Ureter (tissue), 1 donor: Measurements from ENCODE around the gene ACBD5. TPM values are rescaled to one million over a fixed set of nuclear protein-coding genes. Genes with fewer than 3 reads are reported as not detected.
"Not testable (repeated sequence)": the region's sequence is repeated elsewhere in the genome, so short reads cannot be mapped to it uniquely, and the experiment has no call there.

ENCODE experiments used
- DNase-seq: peaks from one replicate; pipeline ENCODE4 v3.0.0-alpha.2; 2020; ENCODE audit warnings: low spot score
- total RNA-seq: library from RNA; stranded (reverse); gene quantifications from one replicate; pipeline ENCODE4 v1.2.4, GENCODE V29; 2023
- donor health status: DM: yes; HTN: yes; CAD: no.

The ACBD5 gene, protein sequence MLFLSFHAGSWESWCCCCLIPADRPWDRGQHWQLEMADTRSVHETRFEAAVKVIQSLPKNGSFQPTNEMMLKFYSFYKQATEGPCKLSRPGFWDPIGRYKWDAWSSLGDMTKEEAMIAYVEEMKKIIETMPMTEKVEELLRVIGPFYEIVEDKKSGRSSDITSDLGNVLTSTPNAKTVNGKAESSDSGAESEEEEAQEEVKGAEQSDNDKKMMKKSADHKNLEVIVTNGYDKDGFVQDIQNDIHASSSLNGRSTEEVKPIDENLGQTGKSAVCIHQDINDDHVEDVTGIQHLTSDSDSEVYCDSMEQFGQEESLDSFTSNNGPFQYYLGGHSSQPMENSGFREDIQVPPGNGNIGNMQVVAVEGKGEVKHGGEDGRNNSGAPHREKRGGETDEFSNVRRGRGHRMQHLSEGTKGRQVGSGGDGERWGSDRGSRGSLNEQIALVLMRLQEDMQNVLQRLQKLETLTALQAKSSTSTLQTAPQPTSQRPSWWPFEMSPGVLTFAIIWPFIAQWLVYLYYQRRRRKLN
- 24.8 TPM for total RNA-seq

DNA sequence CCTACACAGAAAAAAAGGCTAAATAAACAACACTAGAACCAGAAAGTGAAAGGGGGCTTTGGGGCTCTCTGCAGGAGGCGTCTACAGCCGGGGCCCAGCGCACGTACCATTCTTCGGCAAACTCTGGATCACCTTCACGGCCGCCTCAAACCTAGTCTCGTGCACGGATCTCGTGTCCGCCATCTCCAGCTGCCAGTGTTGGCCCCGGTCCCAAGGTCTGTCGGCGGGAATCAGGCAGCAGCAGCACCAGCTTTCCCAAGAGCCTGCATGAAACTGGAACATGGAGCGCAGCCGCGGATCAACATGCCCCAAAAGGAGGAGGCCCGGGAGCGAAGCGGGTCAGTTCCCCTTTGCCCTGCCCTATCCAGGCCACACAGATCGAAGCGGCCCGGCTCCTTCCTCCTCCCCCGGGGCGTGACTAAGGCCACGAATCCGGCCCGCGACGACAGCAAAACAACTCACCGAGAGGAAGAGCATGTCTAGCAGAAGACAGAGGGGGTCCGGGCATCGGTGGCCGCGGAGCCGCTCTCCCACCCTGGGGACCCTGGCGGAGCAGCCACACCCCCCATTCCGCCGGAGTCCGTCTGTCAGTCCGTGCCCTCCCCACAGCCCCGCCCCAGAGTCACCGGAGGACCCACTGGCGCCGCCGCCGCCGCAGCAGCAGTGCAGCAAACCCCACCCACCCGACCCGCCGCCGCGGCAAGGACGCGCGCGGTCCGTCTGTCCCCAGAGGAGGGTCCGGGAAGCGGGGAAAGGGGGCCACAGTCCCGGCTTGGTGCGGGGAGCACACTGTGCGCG lies at the start of gene ACBD5:
Gene ACBD5, minus strand, starts transcription at position 586 of the 798 bp plus-strand sequence. Its CDS starts 109 bp downstream, at position 477.
- peak; percentile 89 for DNase-seq

- no peak for DNase-seq
Observed at GRCh38 chr10:27285093-27285492, 44.5 kb upstream of the ACBD5 start.

- no peak for DNase-seq
Observed at GRCh38 chr10:27276581-27276980, 36.0 kb upstream of the ACBD5 start.

DNA sequence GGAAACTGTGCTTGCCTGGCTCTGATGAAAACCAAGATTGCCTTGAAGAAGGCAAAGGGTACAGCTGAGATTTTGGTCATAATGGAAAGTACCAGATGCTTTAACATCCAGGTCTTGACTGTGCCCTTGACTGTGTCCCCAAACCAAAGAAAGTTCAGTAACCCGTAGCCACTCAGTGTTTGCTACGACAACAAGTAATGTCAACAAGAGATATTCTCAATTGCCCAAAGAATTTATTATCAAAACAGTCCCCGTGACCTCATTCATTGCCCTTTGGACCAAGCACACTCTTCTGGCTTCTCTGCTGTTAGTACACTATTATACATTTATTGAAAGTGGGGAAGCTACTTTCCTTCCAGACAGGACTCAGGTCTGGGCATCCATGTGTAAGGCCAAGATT lies 25.4 kb upstream of the ACBD5 start:
- not testable (repeated sequence) for DNase-seq

DNA sequence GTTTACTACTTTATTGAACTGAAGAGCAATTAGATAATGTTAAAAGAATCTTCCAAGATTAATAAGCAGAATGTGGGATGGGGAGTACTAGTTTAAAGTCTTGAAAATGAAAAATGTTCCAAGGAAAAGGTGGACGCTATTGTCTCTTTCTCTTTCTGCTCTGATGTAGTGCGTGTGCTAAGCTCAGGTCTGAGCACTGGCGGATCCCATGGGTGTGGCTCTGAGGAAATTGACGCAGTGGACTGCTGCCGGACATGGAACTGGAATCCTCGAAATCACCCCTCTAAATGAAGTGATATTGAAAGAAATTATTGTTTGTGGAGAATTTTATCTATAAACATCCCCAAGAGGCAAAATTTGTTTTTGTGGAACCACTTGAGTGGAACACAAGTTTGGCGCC lies 22.2 kb upstream of the ACBD5 start:
- DNase-seq: not testable (repeated sequence)

- DNase-seq: no peak
Observed at GRCh38 chr10:27258838-27259812, 18.5 kb upstream of the ACBD5 start.

GRCh38 chr10:27258492-27258837 lies 17.9 kb upstream of the ACBD5 start:
- DNase-seq: no peak

DNA sequence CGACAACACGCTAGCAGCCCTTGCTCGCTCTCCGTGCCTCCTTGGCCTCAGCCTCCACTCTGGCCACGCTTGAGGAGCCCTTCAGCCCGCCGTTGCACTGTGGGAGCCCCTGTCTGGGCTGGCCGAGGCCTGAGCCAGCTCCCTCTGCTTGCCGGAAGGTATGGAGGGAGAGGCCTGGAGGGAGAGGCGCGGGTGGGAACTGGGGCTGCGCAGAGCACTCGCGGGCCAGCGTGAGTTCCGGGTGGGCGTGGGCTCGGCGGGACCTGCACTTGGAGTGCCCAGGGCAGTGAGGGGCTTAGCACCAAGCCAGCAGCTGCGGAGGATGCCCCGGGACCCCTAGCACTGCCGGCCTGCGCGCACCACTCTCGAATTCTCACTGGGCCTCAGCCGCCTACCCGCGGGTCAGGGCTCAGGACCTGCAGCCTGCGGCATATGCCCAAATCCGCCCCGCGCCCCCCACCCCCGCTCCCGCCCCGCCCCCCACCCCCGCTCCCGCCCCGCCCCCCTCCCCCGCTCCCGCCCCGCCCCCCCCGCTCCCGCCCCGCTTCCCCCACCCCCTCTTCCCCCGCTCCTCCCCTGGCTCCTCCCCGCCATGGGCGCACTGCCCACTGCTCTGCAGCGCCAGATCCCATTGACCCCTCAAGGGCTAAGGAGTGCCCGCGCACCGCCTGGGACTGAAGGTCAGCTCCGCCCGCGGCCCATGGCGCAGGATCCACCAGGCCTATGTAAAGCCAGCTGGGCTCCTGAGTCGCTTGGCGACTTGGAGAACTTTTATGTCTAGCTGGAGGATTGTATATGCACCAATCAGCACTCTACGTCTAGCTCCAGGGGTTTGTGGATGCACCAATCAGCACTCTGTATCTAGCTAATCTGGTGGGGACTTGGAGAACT lies 15.9 kb upstream of the ACBD5 start:
- DNase-seq: no peak

- DNase-seq: no peak
Observed at GRCh38 chr10:27253576-27253975, 13.0 kb upstream of the ACBD5 start.

DNA sequence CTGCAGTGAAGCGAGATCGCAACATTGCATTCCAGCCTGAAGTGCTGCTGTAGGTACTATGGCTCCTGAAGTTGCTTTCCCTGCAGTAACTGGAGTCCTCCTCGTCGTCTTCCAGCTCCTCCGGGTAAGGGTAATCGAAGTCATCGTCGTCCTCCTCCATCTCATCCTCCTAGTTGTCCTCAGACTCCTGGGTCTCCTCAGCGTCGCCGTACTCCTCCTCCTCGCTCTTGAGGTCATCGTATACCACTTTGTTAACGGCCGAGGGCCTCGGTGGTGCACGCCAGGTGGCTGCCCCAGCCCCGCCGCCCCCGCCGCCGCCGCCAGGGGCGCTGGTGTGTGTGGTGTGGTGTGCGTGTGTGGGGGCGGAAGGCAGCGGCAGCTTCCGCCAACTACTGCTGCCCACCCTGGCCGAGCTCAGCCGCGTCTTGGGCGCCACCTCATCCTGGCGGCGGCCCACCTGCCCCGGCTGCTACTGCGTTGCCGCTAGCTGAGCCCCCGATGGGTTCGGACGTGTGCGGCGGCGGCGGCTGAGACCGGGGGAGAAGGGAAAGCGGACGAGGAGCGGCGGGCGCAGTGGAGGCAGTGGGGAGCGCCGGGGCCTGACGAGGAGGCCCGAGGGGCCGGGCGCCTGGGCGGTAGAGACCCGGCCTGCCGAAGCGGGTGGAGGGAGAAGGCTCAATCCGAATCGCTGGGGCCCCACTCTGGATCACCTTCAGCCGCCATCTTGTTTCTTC lies 11.8 kb upstream of the ACBD5 start:
- peak; percentile 74 for DNase-seq

DNA sequence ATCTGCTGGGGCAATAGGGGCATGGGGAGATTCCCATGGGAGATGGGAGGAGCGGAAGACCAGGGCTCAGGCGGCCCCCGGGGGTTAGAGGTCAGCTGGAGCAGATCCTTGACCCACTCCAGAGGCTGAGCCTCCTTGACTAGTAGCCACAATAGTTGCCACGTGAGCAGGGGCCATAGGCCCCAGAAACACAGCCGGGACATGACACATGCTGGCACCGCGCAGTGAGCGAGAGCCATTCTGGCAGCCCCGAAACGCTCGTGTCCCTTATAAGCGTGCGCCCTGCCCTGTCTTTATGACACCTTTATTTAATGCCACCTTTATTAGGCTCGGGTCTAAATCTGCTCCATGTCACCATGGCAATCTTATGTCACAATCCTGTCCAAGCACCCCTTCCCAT lies 11.0 kb upstream of the ACBD5 start:
- DNase-seq: no peak

GRCh38 chr10:27248215-27248614 lies 7.6 kb upstream of the ACBD5 start:
- no peak for DNase-seq

GRCh38 chr10:27247441-27247840 lies 6.8 kb upstream of the ACBD5 start:
- DNase-seq: no peak

GRCh38 chr10:27247006-27247405 lies 6.4 kb upstream of the ACBD5 start:
- DNase-seq: no peak

DNA sequence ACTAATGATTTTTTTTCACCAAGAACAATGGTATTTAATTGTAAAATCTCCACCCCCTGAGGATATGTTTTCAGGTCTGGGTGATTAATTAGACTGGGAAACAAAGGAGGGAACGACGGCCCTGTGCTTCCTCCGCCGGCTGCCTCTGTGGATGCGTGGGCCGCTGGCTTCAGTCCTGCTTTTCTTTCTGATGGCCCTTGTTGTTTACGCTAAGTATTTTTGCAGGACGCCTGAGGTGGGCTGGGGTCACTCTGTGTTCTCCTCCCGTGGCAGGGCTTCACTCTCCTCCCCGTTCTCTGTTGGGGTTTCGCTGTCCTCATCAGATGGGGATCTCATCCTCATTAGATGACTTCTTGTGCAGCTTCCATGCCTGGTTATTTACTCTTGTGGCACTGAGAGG lies 5.2 kb upstream of the ACBD5 start:
- DNase-seq: no peak

GRCh38 chr10:27244976-27245375 lies 4.4 kb upstream of the ACBD5 start:
- no peak for DNase-seq

DNA sequence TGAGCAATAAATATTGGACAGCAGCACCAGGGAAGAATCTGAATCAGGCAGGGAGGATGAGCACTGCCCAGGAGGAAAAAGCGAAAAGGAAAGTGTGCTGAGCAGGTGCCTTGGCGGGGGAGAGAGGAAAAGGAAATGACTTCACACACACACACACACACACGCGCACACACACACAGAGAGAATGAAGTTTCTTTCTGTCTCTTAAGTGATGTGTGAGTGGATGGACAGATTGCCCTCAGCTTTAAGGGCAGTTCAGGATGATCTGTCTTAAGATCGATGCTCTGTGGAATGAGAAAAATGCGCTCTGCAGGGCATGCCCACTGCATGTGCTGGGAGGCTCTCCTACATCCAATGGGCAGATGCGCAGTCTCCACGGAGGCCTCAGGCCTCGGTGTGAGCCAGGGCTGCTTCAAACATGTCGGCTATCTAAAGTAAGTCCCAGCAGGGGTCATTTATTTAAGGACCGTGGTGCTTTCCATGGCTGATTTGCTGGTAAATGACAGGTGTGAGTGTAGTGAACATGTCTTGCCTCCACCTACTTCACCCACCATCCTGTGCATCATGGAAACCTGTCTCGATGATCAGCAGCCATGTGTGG lies 2.5 kb upstream of the ACBD5 start:
- peak; percentile 72 for DNase-seq

- no peak for DNase-seq
Observed at GRCh38 chr10:27242473-27242950, 1.9 kb upstream of the ACBD5 start.
